HCT116 (cell line): ENCODE measurements around the gene GON4L. TPM values are rescaled to one million over a fixed set of nuclear protein-coding genes. Genes with fewer than 3 reads are reported as not detected.

ENCODE experiments used
- ATAC-seq: fragments of 200-7000 bp; cut with Tn5 transposase; 2 replicates; pipeline ENCODE4 v1.9.1; 2020; ENCODE audit warnings: mild to moderate bottlenecking, moderate library complexity
- BruUV-seq: library from RNA; stranded (reverse); fragments of 400-500 nt; replicated peaks from 2 replicates; lab custom pipeline; 2021; lab: Mats Ljungman, UMichigan
- CTCF ChIA-PET: fragments of 300-600 bp; sonication (Branson Sonifier 250); formaldehyde crosslinking; loops from one replicate; lab custom pipeline; 2021; ENCODE audit warnings: antibody characterized with exemption; lab: Charles Lee
- POLR2A ChIA-PET: fragments of 300-600, 350-600 bp; sonication (Branson Sonifier 250); formaldehyde crosslinking; loops from one replicate; lab custom pipeline; 2021; ENCODE audit warnings: antibody characterized with exemption; lab: Charles Lee
- RAD21 ChIA-PET, 2 experiments: fragments of 300-600 bp; sonication (Branson Sonifier 250); formaldehyde crosslinking; loops; one replicate each; lab custom pipeline; 2023; ENCODE audit warnings: low total read pairs in 2 of 2; ENCODE audit not compliant: uncharacterized antibody in 2 of 2, unreplicated experiment in 2 of 2, low non-redundant PET in 1 of 2; lab: Charles Lee
- DNase-seq: peaks from one replicate; pipeline ENCODE4 v3.0.0-alpha.2; 2010; ENCODE audit warnings: low read depth, low spot score
- H2AFZ ChIP-seq: fragments of 200-600 bp; shearing (Covaris generic), sonication (generic); 2 replicates; pipeline ENCODE4 v1.6.1; 2017; ENCODE audit warnings: low read depth, mixed run types, mixed read lengths, antibody characterized with exemption, low read length; ENCODE audit not compliant: poor library complexity, severe bottlenecking
- H3K27ac ChIP-seq: 2 replicates; pipeline ENCODE4 v1.5.1; 2012; ENCODE audit warnings: low read depth, low read length
- H3K27me3 ChIP-seq: fragments of 200-600 bp; sonication (generic); 2 replicates; pipeline ENCODE4 v1.6.1; 2016; ENCODE audit warnings: mixed run types, low read length, mixed read lengths; ENCODE audit not compliant: insufficient read depth
- H3K36me3 ChIP-seq, 2 experiments: fragments of 200-500 bp in 1 of 2; fragments of 200-600 bp in 1 of 2; sonication (Bioruptor generic) in 1 of 2; sonication (generic) in 1 of 2; 2 replicates each; pipeline versions ENCODE4 v1.5.1 to v1.6.1; 2014 to 2016; ENCODE audit warnings: low read length in 2 of 2, inconsistent platforms in 1 of 2, mixed read lengths in 1 of 2, mixed run types in 1 of 2; ENCODE audit not compliant: insufficient read depth in 2 of 2, control insufficient read depth in 1 of 2
- H3K4me1 ChIP-seq, 2 experiments: fragments of 200-600 bp in 1 of 2; sonication (generic) in 1 of 2; 2 replicates each; pipeline versions ENCODE4 v1.5.1 to v1.6.1; 2012 to 2017; ENCODE audit warnings: low read length in 2 of 2, inconsistent platforms in 1 of 2, mild to moderate bottlenecking in 1 of 2, mixed read lengths in 1 of 2, mixed run types in 1 of 2, moderate library complexity in 1 of 2; ENCODE audit not compliant: insufficient read depth in 2 of 2, control insufficient read depth in 1 of 2
- H3K4me2 ChIP-seq: fragments of 200-600 bp; sonication (generic); 2 replicates; pipeline ENCODE4 v1.6.1; 2017; ENCODE audit warnings: mixed run types, low read length, mixed read lengths
- H3K4me3 ChIP-seq, 2 experiments: fragments of 200-600 bp in 1 of 2; sonication (generic) in 1 of 2; replicated peaks in 1 of 2; 2 replicates each; pipeline ENCODE4 v1.5.1; 2011 to 2016; ENCODE audit warnings: low read length in 2 of 2, control low read depth in 1 of 2, low read depth in 1 of 2, mild to moderate bottlenecking in 1 of 2, mixed read lengths in 1 of 2, mixed run types in 1 of 2
- H3K79me2 ChIP-seq: fragments of 200-600 bp; sonication (generic); 2 replicates; pipeline ENCODE4 v1.6.1; 2017; ENCODE audit warnings: mild to moderate bottlenecking, mixed run types, low read length, moderate library complexity, mixed read lengths; ENCODE audit not compliant: insufficient read depth
- H3K9ac ChIP-seq: fragments of 200-600 bp; sonication (generic); 2 replicates; pipeline ENCODE4 v1.6.1; 2016; ENCODE audit warnings: low read length, mixed read lengths
- H3K9me2 ChIP-seq: fragments of 200-600 bp; sonication (generic), shearing (Covaris generic); 2 replicates; pipeline ENCODE4 v1.6.1; 2017; ENCODE audit warnings: mixed run types, mild to moderate bottlenecking, moderate library complexity; ENCODE audit not compliant: insufficient read depth
- H3K9me3 ChIP-seq, 2 experiments: fragments of 200-500 bp in 1 of 2; fragments of 200-600 bp in 1 of 2; sonication (Bioruptor generic) in 1 of 2; sonication (generic) in 1 of 2; 2 replicates each; pipeline ENCODE4 v1.6.1; 2014 to 2017; ENCODE audit warnings: low read length in 2 of 2, mixed read lengths in 2 of 2, inconsistent platforms in 1 of 2, low read depth in 1 of 2, mild to moderate bottlenecking in 1 of 2, mixed run types in 1 of 2, moderate library complexity in 1 of 2; ENCODE audit not compliant: control insufficient read depth in 1 of 2, insufficient read depth in 1 of 2
- H4K20me1 ChIP-seq: fragments of 200-600 bp; sonication (generic), shearing (Covaris generic); 2 replicates; pipeline ENCODE4 v1.6.1; 2017; ENCODE audit warnings: mixed run types, mild to moderate bottlenecking, moderate library complexity; ENCODE audit not compliant: insufficient read depth
- CBX3 ChIP-seq: IDR thresholded peaks from 2 replicates; pipeline ENCODE4 v1.6.1; 2012; ENCODE audit warnings: low read depth
- EGR1 ChIP-seq: IDR thresholded peaks from 2 replicates; pipeline ENCODE4 v1.6.1; 2012; ENCODE audit warnings: low read depth
- ELF1 ChIP-seq: IDR thresholded peaks from 2 replicates; pipeline ENCODE4 v1.6.1; 2012; ENCODE audit warnings: low read depth, borderline replicate concordance
- EZH2 ChIP-seq: fragments of 200-600 bp; sonication (generic); IDR thresholded peaks from 2 replicates; pipeline ENCODE4 v1.6.1; 2017; ENCODE audit warnings: antibody characterized with exemption, mixed run types
- EZH2phosphoT487 ChIP-seq: fragments of 200-600 bp; IDR thresholded peaks from 2 replicates; pipeline ENCODE4 v1.6.1; 2018; ENCODE audit warnings: antibody characterized with exemption, borderline replicate concordance
- FOSL1 ChIP-seq: IDR thresholded peaks from 2 replicates; pipeline ENCODE4 v1.6.1; 2012; ENCODE audit warnings: low read depth
- JUND ChIP-seq: IDR thresholded peaks from 2 replicates; pipeline ENCODE4 v1.6.1; 2012
- POLR2AphosphoS5 ChIP-seq: IDR thresholded peaks from 2 replicates; pipeline ENCODE4 v1.6.1; 2011; ENCODE audit warnings: mild to moderate bottlenecking, low read depth, low read length, moderate library complexity
- RAD21 ChIP-seq: IDR thresholded peaks from 2 replicates; pipeline ENCODE4 v1.6.1; 2012; ENCODE audit warnings: low read depth, mild to moderate bottlenecking
- SIN3A ChIP-seq: IDR thresholded peaks from 2 replicates; pipeline ENCODE4 v1.6.1; 2012; ENCODE audit warnings: low read depth
- SP1 ChIP-seq: IDR thresholded peaks from 2 replicates; pipeline ENCODE4 v1.6.1; 2012; ENCODE audit warnings: low read depth
- TCF7L2 ChIP-seq: IDR thresholded peaks from 2 replicates; pipeline ENCODE4 v1.7.0; 2011; ENCODE audit warnings: borderline replicate concordance, inconsistent platforms; ENCODE audit not compliant: insufficient read depth, insufficient read length; ENCODE audit errors: extremely low read depth
- YY1 ChIP-seq: IDR thresholded peaks from 2 replicates; pipeline ENCODE4 v1.6.1; 2011; ENCODE audit warnings: low read length, low read depth, moderate library complexity, mild to moderate bottlenecking; ENCODE audit not compliant: insufficient replicate concordance; ENCODE audit errors: extremely low read depth
- ZFX ChIP-seq: fragments of 450-650 bp; IDR thresholded peaks from 2 replicates; pipeline ENCODE4 v1.6.1; 2017
- ZNF274 ChIP-seq: fragments of 200-500 bp; sonication (Bioruptor generic); IDR thresholded peaks from 2 replicates; pipeline ENCODE4 v1.6.1; 2014; ENCODE audit warnings: mild to moderate bottlenecking, low read depth, low read length, inconsistent platforms
- intact Hi-C: fragments of 100-400 bp; cut with micrococcal nuclease; formaldehyde crosslinking; loops from 2 replicates; pipeline ENCODE4 v1.10.0; 2022
- total RNA-seq: library from RNA; stranded (reverse); gene quantifications from one replicate; pipeline ENCODE4 v1.2.1, GENCODE V29; 2021; ENCODE audit not compliant: unreplicated experiment
- TF ChIP-seq, protein P1 (sequence below): IDR thresholded peaks from 2 replicates; pipeline ENCODE4 v1.6.1; 2012; ENCODE audit warnings: low read depth
- TF ChIP-seq, protein P2 (sequence below): IDR thresholded peaks from 2 replicates; pipeline ENCODE4 v1.6.1; 2011; ENCODE audit warnings: mild to moderate bottlenecking, low read length, moderate library complexity; ENCODE audit not compliant: insufficient replicate concordance; ENCODE audit errors: extremely low read depth
- TF ChIP-seq, protein P3 (sequence below): IDR thresholded peaks from 2 replicates; pipeline ENCODE4 v1.6.1; 2012
- TF ChIP-seq, protein P4 (sequence below), 3 experiments: fragments of 200-600 bp in 1 of 3; sonication (generic) in 1 of 3; IDR thresholded peaks in 2 of 3; conservative IDR thresholded peaks in 1 of 3; 2 replicates each; pipeline ENCODE4 v1.5.1; 2012 to 2017; ENCODE audit warnings: low read depth in 2 of 3, low read length in 2 of 3, antibody characterized with exemption in 1 of 3, borderline replicate concordance in 1 of 3, control low read depth in 1 of 3, mild to moderate bottlenecking in 1 of 3, mixed read lengths in 1 of 3, mixed run types in 1 of 3, moderate library complexity in 1 of 3; ENCODE audit not compliant: insufficient read depth in 1 of 3
- TF ChIP-seq, protein P5 (sequence below): IDR thresholded peaks from 2 replicates; pipeline ENCODE4 v1.6.1; 2012

GON4L gene
- total RNA-seq, 1 experiment from 2014 or later, result 40.8 TPM

DNA sequence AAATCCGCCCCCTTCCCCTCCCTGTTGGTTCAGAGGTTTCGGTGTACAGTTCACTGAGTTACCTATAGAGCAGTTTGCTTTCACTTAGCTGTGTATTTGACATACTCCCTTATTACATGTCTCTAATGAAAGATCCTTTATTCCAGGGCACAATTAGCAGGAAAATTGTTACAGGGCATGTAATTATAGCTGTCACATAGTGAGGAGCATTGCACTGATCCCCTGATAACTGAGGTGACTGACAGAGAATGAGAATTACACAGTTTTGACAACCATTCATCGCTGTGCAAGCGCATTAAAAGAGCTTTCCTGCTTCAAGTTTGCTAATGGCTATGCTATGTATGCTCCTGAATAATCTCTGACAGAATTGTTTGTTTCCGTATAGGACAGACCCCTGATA, 141.2 kb downstream of the GON4L start:
- no TSS peak for BruUV-seq
- no peak for DNase-seq
- CTCF ChIA-PET, result no interaction called here
- H3K9ac ChIP-seq, result no peak overlapping the region
- H3K4me2 ChIP-seq, result no peak overlapping the region
- no peaks in the 10 kb centered on the region for H3K9me2 ChIP-seq
- H3K27ac ChIP-seq, result no peak overlapping the region
- no peaks in the 10 kb centered on the region for H3K9me3 ChIP-seq
- no peaks in the 10 kb centered on the region for H3K4me1 ChIP-seq
- no peak overlapping the region for H2AFZ ChIP-seq
- H3K4me3 ChIP-seq, result no peak overlapping the region
- H3K79me2 ChIP-seq, result peaks cover 52% of the 10 kb centered on the region
- H3K36me3 ChIP-seq, result peaks cover 7 to 31% of the 10 kb centered on the region in 2 experiments
- H4K20me1 ChIP-seq, result no peaks in the 10 kb centered on the region
- ATAC-seq, result no peak
- intact Hi-C loops, result no loop called here
- TF ChIP-seq EZH2phosphoT487 (no peak), EZH2 (no peak), CBX3 (no peak), TCF7L2 (no peak), JUND (no peak), ZNF274 (no peak), SIN3A (no peak), ZFX (no peak), POLR2AphosphoS5 (no peak), RAD21 (no peak), EGR1 (no peak), FOSL1 (no peak), ELF1 (no peak), YY1 (no peak), SP1 (no peak)
- TF ChIP-seq, protein P1, sequence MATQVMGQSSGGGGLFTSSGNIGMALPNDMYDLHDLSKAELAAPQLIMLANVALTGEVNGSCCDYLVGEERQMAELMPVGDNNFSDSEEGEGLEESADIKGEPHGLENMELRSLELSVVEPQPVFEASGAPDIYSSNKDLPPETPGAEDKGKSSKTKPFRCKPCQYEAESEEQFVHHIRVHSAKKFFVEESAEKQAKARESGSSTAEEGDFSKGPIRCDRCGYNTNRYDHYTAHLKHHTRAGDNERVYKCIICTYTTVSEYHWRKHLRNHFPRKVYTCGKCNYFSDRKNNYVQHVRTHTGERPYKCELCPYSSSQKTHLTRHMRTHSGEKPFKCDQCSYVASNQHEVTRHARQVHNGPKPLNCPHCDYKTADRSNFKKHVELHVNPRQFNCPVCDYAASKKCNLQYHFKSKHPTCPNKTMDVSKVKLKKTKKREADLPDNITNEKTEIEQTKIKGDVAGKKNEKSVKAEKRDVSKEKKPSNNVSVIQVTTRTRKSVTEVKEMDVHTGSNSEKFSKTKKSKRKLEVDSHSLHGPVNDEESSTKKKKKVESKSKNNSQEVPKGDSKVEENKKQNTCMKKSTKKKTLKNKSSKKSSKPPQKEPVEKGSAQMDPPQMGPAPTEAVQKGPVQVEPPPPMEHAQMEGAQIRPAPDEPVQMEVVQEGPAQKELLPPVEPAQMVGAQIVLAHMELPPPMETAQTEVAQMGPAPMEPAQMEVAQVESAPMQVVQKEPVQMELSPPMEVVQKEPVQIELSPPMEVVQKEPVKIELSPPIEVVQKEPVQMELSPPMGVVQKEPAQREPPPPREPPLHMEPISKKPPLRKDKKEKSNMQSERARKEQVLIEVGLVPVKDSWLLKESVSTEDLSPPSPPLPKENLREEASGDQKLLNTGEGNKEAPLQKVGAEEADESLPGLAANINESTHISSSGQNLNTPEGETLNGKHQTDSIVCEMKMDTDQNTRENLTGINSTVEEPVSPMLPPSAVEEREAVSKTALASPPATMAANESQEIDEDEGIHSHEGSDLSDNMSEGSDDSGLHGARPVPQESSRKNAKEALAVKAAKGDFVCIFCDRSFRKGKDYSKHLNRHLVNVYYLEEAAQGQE, result no peak
- TF ChIP-seq, protein P2, sequence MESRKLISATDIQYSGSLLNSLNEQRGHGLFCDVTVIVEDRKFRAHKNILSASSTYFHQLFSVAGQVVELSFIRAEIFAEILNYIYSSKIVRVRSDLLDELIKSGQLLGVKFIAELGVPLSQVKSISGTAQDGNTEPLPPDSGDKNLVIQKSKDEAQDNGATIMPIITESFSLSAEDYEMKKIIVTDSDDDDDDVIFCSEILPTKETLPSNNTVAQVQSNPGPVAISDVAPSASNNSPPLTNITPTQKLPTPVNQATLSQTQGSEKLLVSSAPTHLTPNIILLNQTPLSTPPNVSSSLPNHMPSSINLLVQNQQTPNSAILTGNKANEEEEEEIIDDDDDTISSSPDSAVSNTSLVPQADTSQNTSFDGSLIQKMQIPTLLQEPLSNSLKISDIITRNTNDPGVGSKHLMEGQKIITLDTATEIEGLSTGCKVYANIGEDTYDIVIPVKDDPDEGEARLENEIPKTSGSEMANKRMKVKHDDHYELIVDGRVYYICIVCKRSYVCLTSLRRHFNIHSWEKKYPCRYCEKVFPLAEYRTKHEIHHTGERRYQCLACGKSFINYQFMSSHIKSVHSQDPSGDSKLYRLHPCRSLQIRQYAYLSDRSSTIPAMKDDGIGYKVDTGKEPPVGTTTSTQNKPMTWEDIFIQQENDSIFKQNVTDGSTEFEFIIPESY, result no peak
- TF ChIP-seq, protein P3, sequence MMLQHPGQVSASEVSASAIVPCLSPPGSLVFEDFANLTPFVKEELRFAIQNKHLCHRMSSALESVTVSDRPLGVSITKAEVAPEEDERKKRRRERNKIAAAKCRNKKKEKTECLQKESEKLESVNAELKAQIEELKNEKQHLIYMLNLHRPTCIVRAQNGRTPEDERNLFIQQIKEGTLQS, result no peak
- TF ChIP-seq, protein P4, sequence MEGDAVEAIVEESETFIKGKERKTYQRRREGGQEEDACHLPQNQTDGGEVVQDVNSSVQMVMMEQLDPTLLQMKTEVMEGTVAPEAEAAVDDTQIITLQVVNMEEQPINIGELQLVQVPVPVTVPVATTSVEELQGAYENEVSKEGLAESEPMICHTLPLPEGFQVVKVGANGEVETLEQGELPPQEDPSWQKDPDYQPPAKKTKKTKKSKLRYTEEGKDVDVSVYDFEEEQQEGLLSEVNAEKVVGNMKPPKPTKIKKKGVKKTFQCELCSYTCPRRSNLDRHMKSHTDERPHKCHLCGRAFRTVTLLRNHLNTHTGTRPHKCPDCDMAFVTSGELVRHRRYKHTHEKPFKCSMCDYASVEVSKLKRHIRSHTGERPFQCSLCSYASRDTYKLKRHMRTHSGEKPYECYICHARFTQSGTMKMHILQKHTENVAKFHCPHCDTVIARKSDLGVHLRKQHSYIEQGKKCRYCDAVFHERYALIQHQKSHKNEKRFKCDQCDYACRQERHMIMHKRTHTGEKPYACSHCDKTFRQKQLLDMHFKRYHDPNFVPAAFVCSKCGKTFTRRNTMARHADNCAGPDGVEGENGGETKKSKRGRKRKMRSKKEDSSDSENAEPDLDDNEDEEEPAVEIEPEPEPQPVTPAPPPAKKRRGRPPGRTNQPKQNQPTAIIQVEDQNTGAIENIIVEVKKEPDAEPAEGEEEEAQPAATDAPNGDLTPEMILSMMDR (IDR thresholded peaks at IDR 0.05 in 2 of 3, conservative IDR thresholded peaks at IDR 0.05 in 1 of 3; ENCODE audit: borderline replicate concordance in 1 of 3, insufficient read depth in 1 of 3, low read depth in 2 of 3, low read length in 2 of 3), result no peak
- TF ChIP-seq, protein P5, sequence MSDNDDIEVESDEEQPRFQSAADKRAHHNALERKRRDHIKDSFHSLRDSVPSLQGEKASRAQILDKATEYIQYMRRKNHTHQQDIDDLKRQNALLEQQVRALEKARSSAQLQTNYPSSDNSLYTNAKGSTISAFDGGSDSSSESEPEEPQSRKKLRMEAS, result no peak
- H3K27me3 ChIP-seq, result no peaks in the 10 kb centered on the region
- POLR2A ChIA-PET, result no interaction called here
- RAD21 ChIA-PET, result no interaction called here
